Measurements from ENCODE around the gene TSHZ3.
A peak's percentile ranks its signal among the peaks of the same experiment; 100 is the strongest.

The TSHZ3 gene

GRCh38 chr19:31349160-31349881 lies at the start of gene TSHZ3:
TSHZ3 (minus strand) TSS chr19:31349436; CDS start chr19:31349219, 217 bp downstream.
- DNase-seq (ENCODE audit: low read depth in 2 of 2), result peak; percentile 31 to 56

GRCh38 chr19:31397308-31397707 lies 48.1 kb upstream of the TSHZ3 start:
- DNase-seq (ENCODE audit: low read depth in 2 of 2), result no peak

- DNase-seq (ENCODE audit: low read depth in 2 of 2), result no peak
Measured at GRCh38 chr19:31392464-31392863, 43.2 kb upstream of the TSHZ3 start.

GRCh38 chr19:31391518-31391917 lies 42.3 kb upstream of the TSHZ3 start:
- DNase-seq (ENCODE audit: low read depth in 2 of 2), result no peak

- DNase-seq (ENCODE audit: low read depth in 2 of 2), result no peak
Measured at GRCh38 chr19:31390711-31391110, 41.5 kb upstream of the TSHZ3 start.

- no peak for DNase-seq (ENCODE audit: low read depth in 2 of 2)
Measured at GRCh38 chr19:31389874-31390273, 40.6 kb upstream of the TSHZ3 start.

- no peak for DNase-seq (ENCODE audit: low read depth in 2 of 2)
Measured at GRCh38 chr19:31387717-31388301, 38.6 kb upstream of the TSHZ3 start.

GRCh38 chr19:31386806-31387205 lies 37.6 kb upstream of the TSHZ3 start:
- no peak for DNase-seq (ENCODE audit: low read depth in 2 of 2)

- no peak for DNase-seq (ENCODE audit: low read depth in 2 of 2)
Measured at GRCh38 chr19:31385744-31386143, 36.5 kb upstream of the TSHZ3 start.

GRCh38 chr19:31383553-31383952 lies 34.3 kb upstream of the TSHZ3 start:
- no peak for DNase-seq (ENCODE audit: low read depth in 2 of 2)

GRCh38 chr19:31380854-31381253 lies 31.6 kb upstream of the TSHZ3 start:
- no peak for DNase-seq (ENCODE audit: low read depth in 2 of 2)

GRCh38 chr19:31378404-31378803 lies 29.2 kb upstream of the TSHZ3 start:
- DNase-seq (ENCODE audit: low read depth in 2 of 2), result no peak

- DNase-seq (ENCODE audit: low read depth in 2 of 2), result no peak
Measured at GRCh38 chr19:31377736-31378135, 28.5 kb upstream of the TSHZ3 start.

GRCh38 chr19:31372246-31372781 lies 23.1 kb upstream of the TSHZ3 start:
- DNase-seq (ENCODE audit: low read depth in 2 of 2), result no peak

- DNase-seq (ENCODE audit: low read depth in 2 of 2), result no peak
Measured at GRCh38 chr19:31370216-31370615, 21.0 kb upstream of the TSHZ3 start.

- DNase-seq (ENCODE audit: low read depth in 2 of 2), result no peak
Measured at GRCh38 chr19:31364963-31365362, 15.7 kb upstream of the TSHZ3 start.

GRCh38 chr19:31361728-31362127 lies 12.5 kb upstream of the TSHZ3 start:
- DNase-seq (ENCODE audit: low read depth in 2 of 2), result no peak

GRCh38 chr19:31357315-31357673 lies 8.1 kb upstream of the TSHZ3 start:
- no peak for DNase-seq (ENCODE audit: low read depth in 2 of 2)

- DNase-seq (ENCODE audit: low read depth in 2 of 2), result peak in 1 of 2 donors; percentile 46
Measured at GRCh38 chr19:31356587-31357314, 7.5 kb upstream of the TSHZ3 start.

- no peak for DNase-seq (ENCODE audit: low read depth in 2 of 2)
Measured at GRCh38 chr19:31355665-31356289, 6.5 kb upstream of the TSHZ3 start.

GRCh38 chr19:31354799-31355664 lies 5.8 kb upstream of the TSHZ3 start:
- no peak for DNase-seq (ENCODE audit: low read depth in 2 of 2)
